ENCODE data around the gene HNRNPA1.

- TF ChIP-seq SP2 (tag by site-specific recombination; IDR thresholded peaks at IDR 0.05) (no peak), CTCF (tag by site-specific recombination; IDR thresholded peaks at IDR 0.05) (no peak), ZNF423 (tag by site-specific recombination; IDR thresholded peaks at IDR 0.05) (no peak), HOXA7 (CRISPR knock-in tag; IDR thresholded peaks at IDR 0.05; ENCODE audit: borderline replicate concordance) (no peak), ZNF19 (tag by site-specific recombination; IDR thresholded peaks at IDR 0.05; ENCODE audit: low read depth) (no peak)
Measured at GRCh38 chr12:54292083-54292930, 11.8 kb downstream of the HNRNPA1 start.

Data from HEK293 (cell line).